Hematopoietic multipotent progenitor cell treated with erythropoietin and hydrocortisone succinate and interleukin-3 and kit ligand, for 6 days (in vitro differentiated cells): ENCODE data around the gene C12orf75.
"Not testable (repeated sequence)": the region's sequence is repeated elsewhere in the genome, so short reads cannot be mapped to it uniquely, and the experiment has no call there.

Experiments
- DNase-seq: peaks from one replicate; pipeline ENCODE4 v3.0.0-alpha.2; 2015

C12orf75 gene

DNA sequence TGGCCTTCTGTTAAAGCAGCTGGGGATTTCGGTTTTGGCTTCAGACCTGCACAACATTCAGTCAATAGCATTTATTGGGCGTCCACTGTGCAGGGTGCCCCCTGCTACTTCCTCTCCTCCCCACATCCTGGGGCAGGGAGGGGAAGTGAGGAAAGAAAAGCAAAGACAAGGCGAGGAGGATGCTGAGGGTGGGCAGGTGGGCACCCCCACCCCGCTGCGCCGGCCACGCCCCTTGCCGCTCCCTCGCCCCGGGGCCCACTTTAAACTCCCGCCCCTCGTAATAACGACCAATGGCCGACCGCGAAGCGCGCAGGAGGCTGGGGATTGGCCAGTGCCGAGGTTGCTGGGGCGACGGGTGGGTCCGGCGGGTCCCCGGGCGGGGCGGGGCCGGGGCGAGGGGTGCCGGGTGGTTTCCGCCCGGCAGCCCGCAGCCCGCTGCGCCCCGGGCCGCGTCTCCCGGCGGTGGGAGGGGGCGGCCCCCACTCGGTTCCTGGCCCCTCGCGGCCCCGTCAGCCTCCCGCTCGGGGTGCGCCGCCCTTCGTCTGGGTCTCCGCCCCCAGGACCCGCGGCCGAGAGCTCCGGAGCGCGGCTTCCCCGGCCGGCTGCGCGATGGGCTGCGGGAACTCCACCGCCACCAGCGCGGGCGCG, at the start of gene C12orf75:
TSS of gene C12orf75 (plus strand) at position 409 of the 648 bp plus-strand sequence. CDS start at position 610, 201 bp downstream.
- DNase-seq: peak; percentile 80

DNA sequence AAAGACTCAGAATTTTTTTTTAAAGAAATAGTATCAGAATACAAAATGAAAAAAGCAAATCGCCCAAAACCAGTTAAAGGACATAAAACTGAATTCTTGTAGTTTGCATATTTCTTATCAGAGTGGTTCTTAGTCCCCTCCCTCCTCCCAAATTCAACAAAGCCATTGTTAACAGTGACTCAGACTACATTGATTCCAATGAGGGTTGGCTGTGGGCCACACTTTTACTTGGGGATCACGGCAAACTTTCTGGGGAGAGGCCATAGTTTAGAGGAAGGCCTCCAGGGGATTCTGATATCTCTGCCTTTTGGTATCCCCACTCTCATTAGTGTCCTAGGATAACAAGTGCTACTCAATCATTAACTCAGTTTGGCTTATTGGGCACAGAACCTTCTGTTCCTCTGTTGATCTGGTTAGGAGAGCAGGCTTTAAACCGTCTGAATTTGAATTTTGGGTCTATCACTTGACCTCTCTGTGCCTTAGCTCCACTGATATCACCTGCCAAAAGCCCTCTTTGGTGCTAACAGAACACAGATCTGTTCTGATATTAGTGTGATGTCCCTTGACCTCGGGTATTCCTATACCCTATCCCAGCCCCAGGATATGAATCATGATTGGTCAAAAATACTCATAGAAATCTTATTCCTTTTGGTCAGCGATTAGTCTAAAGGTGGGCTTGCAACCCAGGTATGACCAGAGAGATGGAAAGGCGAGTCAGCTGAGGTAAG, 49.4 kb upstream of the C12orf75 start:
- no peak for DNase-seq

DNA sequence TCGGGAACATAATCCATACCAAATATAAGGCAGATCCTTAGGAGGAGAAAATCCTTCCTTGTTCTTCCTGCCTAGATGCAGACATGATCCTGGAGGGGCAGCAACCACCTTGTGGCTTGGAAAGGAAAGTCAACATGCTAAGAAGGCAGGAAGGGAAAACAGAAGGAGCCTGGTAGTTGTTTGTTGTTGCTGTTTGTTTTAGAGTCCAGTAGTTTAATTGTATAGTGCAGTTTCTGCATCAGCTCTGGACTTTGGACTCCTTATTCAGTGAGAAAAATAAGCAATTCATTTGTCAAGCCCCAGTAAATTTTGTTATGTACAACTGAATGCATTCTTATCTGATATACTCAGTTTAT, 48.8 kb upstream of the C12orf75 start:
- no peak for DNase-seq

DNA sequence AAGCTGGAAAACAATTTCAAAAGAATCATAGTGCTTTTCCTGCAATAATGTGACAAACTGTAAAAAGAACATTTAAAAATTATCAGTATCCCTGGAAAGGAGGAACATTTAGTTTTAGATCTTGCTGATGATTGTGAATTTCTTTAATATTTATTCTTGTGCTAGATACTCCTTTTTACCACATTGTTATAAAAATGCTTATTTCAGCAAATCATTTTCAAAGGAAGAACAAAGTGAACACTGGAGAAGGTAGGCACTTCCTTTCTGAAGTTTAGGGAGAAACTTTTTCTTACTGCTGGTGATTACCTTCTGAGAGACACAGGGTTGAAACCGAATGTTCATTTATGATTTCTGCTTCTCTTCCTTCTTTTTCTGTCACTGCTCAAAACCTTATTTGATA, 45.1 kb upstream of the C12orf75 start:
- no peak for DNase-seq

DNA sequence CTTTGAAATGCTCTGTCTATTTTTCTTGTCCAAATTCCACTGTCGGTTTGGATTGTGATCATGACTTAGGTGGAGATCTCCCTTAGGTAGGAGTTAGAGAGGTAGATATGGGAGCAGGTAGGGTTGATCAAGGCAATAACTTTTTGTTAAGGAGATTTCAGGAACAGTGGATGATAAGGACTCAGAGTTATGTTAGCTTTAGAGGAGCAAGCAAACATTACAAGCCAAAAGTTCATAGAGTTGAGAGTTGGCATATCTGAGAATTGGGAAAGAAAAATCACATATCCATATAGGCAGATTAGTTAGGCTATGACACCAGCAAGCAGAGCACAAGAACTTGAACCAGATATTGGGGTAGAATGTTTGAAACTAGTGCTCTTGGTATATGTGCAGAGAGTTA, 43.1 kb upstream of the C12orf75 start:
- DNase-seq: no peak

DNA sequence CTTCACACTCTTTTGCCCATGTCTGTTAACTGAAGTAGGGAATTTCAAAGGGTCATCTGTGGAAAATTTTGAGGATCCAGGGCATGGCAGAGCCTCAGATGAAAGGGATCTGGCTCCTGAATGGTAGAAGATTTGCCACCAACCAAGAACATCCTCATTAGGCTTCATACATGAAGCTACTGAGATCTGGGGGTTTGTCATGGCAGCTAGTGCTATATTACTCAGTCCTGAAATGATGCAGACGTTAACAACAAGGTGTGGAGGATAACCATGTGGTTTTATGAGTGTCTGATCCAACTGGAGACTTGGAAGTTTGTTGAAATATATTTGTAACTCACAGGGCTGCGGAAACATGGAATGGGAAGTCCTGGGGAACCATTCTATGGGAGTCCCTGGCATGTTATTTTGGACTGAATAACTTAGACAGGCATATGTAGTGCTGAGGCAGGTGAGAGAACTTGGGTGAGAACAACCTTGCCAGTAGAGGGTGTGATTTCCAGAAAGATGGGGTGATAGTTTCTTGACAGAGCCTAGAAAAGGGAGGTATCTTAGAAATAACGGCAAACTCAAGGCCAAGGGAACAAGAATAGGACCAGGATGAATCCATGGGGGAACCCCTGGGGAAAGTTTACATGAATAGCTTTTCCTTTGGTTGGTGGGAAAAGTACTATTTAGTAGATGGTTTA, 42.0 kb upstream of the C12orf75 start:
- DNase-seq: no peak

DNA sequence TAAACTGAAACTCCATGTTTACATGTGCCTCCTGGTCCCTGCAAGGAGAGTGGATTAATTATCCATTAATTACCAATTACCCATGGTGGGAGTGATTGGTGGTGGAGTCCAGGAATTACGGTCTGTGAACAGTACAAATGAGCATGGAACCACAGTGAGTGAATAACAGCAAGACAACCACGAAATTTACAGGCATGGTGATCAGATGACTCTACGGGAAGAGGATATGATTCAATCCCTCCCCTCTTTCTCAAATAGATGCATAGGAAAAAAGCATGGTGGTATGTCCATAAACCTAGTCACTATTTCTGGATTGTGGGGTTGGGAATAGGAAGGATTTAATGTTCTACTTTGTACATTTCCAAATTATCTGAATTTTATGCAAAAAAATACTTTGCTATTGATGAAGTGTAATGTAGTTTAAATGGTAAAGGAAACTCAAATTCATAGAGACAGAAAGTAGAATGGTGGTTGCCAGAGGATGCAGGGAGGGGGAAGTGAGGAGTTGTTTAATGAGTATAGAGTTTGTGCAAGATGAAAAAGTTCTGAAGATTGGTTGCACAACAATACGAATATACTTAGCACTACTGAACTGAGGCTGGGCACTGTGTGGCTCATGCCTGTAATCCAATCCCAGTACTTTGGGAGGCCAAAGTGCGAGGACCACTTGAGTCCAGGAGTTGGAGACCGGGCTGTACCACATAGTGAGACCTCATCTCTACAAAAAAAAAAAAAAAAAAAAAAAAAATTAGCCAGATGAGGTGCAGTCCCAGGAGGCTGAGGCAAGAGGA, 41.2 kb upstream of the C12orf75 start:
- DNase-seq: no peak

DNA sequence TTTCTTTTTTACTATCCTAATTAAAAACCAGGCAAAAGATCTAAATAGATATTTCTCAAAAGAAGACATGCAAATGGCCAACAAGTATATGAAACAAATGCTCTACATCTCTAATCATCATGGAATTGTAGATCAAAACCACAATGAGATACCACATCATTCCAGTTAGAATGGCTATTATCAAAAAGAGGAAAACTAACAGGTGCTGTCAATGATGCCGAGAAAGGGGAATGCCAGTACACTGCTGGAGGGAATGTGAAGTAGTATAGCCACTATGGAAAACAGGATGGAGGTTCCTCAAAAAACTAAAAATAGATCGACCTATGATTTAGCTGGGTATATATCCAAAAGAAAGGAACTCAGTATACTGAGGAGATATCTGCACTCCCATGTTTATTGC, 39.0 kb upstream of the C12orf75 start:
- no peak for DNase-seq

DNA sequence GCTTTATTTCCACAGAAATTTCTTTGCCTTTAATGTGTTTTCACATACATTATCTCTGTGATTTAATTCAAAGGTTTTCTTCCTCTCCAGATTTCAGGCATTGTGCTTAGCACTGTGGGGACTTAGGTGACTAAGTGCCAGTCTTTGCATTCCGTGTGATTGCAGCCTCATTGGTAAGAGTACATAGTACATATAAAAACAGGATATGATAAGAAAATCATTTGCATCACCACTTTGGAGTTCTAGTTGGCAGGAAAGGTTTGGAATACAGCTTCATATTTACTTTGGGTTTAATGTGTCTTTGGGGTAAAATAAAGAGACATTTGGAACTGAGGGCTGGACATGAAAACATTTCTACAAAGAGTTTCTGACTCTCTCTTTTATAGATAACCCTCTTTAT, 37.8 kb upstream of the C12orf75 start:
- DNase-seq: no peak

DNA sequence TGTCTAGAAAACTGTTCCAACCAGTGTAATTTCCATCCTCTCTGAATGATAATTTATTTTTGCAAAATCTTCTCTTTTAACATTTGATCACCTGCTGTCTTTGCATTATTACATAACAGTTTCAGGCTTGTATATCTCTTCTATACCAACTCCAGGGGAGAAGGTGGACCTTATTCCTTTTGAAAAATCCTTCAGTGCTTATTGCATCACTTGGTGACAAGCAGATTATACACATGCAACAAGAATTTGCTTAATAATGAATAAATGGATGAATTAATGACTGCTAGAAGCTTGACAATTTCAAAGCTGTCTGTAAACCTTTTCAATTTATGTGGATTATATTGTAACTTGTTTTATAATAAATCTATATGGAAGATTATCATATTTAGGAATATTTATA, 37.3 kb upstream of the C12orf75 start:
- no peak for DNase-seq

DNA sequence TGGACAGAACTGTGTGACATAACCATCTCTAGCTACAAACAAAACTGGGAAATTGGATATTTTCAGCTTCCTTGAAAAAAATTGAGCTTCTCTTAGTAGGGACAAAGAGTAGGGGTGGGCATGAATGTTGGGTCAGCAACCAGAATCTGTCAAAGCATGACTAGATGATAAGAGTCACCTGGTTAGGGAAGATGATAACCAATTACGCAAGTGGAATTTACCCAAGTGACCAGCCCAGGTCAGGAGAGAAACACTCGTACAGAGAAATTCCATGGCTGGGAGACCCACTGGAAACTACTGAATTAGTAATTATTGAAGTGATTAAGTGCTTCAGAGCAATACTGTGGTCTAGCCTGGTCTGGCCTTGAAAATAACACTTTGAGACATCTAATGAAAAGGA, 36.3 kb upstream of the C12orf75 start:
- no peak for DNase-seq

DNA sequence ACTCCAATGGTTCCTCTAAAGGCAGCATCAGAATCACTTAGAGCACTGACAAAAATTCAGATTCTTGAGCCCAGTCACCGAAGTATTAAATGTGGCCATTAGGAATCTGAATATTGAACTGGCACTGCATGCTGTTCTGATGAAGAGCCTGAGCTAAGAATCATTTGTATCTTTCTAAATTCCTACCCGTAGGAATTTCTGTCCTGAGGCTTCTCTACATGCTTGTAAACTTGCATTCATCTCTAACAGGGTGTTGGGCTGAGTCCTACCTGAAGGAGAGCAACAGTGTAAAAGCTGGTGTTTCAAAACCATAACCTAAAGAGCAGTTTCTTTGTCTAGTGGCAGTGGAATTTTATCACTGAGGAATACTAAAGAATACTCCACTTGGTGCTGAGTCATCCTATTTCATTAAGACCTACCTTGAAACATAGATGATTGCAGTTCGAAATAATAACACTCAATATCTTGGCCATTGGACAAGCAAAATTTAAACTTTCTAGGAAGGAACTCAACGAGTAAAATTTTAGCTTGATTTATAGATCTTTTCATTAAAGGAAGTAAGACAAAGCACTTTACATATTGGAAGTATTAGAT, 35.5 kb upstream of the C12orf75 start:
- DNase-seq: no peak

DNA sequence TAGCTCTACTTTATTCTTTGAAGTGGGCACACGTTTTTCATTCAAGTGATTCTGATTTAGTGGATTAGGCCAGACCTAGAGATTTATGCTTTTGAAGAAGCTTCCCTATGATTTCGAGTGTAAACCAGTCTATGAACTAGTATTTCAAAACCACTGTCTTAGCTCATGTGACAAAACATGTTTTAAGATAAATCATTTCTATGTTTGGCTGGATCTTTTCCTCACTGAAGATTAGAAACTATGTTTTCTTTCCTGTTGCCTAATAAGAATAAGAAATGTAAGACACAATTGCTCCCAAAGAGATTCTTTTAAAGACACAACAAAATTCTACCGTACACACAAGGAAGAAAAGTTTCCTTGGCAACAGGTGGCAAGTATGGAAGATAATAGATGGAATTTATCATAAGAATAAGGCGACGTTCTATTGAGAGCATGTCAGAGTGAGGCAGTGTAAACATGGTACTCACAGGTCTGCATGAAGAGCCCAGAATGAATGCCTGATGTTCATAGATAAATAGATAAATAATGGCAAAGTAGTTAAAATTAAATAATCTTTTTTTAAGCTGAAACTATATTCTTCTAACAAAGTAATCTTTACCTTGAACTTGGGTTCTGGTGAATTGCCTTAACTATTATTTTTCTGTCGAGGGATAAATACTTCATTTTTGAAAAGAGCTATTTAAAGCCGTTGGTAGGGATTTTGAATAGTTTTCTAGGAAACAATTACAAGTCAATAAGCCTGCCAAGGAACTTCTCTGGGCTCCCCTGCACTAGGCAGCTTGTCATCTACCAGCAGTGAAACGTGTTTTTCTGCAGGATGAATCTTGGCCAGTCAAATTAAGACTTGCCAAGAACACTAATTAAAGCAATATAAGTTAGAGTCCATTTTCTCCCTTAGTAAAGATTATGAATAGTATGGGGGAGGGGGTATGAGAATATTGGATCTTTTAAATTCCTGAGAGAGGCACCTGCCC, 34.1 kb upstream of the C12orf75 start:
- no peak for DNase-seq

DNA sequence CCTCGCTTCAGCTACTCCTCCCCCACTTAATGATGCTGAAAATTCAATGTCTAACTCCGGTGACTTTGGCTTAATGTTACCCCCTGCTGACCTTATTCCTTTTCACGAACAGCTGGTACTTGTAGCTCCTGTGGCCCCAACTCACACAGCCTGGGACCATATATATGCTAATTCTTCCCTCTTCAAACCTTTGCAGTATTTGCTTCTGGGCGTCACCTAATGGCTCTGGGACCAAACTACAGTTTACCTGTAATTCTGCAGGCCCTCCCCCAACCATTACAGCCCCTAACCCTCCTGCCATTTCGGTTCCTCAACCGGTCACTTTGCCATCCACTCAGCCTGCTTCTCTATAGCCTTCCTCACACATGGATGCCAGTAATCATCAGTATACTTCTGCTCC, 29.6 kb upstream of the C12orf75 start:
- DNase-seq: no peak

DNA sequence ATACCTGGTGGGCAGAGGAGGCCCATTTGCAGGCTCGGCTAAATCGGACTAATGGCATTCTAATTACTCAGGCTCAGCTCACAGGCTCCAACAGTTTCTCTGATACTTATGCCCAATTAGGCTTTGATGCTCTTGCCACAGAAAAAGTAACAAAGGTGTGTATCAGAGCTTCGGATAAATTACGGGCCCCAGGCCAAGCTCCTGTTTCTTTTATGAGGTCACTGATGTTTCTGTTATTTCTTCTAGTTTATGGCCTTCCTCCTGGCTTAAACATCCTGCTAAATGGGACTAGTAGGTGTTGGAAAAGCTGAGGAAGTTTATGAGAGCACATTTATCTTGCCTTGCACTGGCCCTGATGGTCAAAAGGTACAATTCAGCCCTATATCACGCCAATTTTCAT, 28.8 kb upstream of the C12orf75 start:
- no peak for DNase-seq

DNA sequence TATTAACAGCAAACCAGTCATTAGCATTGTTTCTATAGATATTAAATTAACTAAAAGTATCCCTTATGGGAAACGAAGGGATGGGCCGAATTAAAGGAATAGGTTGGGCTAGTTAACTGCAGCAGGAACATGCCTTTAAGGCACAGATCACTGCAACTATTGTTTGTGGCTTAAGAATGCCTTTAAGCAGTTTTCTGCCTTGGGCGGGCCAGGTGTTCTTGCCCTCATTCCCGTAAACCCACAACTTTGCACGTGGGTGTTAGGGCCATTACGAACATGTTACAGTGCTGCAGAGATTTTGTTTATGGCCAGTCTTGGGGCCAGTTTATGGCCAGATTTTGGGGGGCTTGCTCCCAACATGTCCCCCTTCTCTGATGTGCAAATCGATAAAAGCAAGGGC, 27.5 kb upstream of the C12orf75 start:
- DNase-seq: not testable (repeated sequence)

DNA sequence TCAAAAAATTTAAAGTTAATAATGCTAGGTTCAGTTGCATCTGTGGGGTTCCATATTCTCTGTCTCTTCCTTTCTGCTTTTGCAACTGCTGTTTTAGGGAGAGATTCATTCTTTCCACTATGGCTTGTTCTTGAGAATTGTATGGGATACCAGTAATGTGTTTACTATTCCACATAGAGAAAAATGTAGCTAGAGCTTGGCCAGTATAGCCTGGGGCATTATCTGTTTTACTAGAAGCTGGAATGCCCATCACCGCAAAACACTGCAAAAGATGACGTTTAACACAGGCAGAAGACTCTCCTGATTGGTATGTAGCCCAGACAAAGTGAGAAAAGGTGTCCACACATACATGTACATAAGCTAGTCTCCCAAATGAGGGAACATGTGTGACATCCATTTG, 25.9 kb upstream of the C12orf75 start:
- not testable (repeated sequence) for DNase-seq

DNA sequence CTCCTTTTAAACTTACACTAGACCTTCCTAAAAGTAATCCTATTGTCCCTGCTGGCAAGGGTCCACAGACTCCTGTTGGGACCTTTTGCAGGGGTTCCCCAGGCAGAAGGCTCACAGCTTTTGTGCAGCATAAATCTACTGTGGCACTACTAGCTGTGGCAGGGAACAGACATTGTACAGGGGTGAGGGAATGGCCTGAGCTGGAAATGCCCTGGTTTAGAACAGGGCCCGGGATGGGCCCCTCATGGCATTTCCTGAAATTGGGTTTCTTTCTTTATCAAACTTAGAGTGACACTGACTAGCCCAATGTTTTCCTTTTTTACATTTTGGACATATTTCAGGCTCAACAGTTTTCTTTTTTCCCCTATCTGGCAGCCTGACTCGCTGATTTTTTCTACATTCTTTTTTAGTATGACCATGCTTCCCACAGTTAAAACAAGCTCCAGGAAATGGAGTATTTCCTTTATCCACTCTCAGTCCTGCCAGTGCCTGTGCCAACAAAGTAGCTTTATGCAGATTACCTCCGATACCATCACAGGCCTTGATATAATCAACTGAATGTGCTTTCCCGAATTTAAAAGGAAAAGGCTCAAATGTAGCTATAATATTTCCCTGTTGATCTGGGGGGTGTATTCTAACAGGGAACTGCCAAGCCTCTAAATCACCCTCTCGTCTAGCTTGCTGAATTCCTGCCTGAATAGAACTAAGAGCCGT, 22.7 kb upstream of the C12orf75 start:
- DNase-seq: not testable (repeated sequence)

DNA sequence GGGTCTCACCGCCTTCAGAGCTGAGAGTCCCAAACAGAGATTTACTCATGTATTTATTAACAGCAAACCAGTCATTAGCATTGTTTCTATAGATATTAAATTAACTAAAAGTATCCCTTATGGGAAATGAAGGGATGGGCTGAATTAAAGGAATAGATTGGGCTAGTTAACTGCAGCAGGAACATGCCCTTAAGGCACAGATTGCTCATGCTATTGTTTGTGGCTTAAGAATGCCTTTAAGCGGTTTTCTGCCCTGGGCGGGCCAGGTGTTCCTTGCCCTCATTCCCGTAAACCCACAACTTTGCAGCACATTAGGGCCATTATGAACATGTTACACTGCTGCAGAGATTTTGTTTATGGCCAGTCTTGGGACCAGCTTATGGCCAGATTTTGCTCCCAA, 21.7 kb upstream of the C12orf75 start:
- DNase-seq: not testable (repeated sequence)

DNA sequence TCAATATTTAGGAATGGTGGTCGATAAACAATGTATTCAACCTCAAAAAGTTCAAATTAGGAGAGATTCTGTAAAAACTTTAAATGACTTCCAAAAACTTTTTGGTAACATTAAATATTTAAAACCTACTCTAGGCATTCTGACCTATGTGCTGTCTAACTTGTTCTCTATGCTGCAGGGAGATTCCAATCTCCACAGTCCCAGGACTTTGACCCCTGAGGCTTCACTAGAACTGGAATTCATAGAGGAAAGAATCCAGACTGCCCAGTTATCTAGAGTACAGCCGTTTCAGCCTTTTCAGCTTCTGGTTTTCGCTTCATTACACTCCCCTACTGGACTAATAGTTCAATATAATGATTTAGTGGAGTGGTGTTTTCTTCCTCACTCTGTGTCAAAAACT, 21.1 kb upstream of the C12orf75 start:
- DNase-seq: not testable (repeated sequence)

DNA sequence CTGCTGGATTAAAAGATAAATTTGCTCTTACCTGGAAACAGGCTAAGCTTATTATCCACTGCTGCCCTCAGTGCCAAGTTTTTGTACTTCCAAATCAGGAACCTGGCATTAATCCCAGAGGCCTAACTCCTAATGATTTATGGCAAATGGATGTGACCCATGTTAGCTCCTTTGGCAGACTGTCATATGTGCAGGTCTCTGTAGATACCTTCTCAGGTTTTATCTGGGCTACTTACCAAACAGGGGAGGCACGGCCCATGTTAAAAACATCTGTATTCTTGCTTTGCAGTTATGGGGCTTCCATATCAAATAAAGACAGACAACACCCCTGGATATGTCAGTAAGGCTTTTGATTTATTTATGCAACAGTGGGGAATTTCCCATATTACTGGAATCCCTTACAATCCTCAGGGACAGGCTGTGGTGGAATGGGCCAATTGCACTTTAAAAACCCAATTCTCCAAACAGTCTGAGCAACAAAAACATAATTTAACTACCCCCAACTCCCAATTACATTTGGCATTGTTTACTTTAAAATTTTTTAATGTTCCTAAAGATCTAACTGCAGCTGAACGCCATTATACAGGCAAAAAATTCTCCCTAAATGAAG, 19.9 kb upstream of the C12orf75 start:
- not testable (repeated sequence) for DNase-seq
